ENCODE data around the gene EIF3F.

The EIF3F gene

DNA sequence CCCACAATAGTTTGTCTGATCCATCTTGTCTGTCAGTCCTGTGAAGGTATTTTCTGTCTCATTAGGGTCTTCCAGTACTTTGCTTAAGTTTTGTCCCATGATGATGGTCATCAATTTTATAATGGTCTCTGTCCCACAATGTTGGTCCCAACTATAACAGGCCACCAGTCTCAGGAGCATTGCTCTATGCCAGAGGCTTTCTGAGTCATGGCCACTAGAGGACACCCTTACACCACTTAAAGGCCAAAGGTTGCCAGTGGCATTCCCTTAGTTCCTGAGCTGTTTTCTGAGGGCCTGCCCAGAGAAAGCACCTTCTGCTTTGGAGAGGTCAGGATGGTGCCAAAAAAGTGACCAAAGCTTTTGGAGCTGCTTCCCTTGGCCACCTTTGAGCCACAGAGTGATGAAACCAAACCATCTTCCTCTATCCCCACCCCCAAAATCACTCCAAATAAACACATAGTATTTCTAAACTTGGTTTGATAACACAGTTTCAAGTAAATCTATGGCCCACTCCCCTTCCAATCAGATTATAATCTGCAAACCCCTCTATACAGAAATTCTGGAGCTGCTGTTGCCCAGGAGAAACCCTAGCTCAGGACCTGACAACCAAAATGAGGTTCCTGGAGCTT, 19.3 kb downstream of the EIF3F start:
- DNase-seq, result peak; percentile 46
- Mint-ChIP-seq H3K4me3 (no peak overlapping the region), H3K9me3 (no peaks in the 10 kb centered on the region), H3K27me3 (peaks cover 7% of the 10 kb centered on the region), H3K36me3 (ENCODE audit: low read depth) (peaks cover 3% of the 10 kb centered on the region), H3K4me1 (ENCODE audit: low read depth) (peaks cover 4% of the 10 kb centered on the region), H3K27ac (no peak overlapping the region)

DNA sequence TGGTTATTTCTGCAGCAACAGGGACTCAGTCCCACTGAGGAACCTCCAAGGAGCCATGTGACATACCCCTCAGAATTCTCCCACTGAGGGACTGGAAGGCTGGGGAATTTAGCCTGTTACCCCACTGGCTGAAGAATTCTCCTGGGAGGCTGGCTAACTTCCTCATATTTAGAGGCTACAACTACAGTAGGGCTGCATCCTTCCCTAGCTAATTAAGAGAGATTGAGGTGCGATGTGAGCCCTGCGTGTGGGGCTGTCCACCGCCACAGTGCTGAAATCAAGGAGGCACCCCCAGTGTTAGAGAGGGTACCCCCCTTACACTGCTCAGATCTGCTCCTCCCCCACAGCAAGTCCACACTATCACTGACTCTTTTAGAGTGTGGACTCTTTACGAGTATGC, 21.1 kb downstream of the EIF3F start:
- no peak overlapping the region for H3K4me3 Mint-ChIP-seq
- H3K36me3 Mint-ChIP-seq (ENCODE audit: low read depth), result no peaks in the 10 kb centered on the region
- DNase-seq, result no peak
- H3K4me1 Mint-ChIP-seq (ENCODE audit: low read depth), result peaks cover under 1% of the 10 kb centered on the region
- H3K9me3 Mint-ChIP-seq, result no peaks in the 10 kb centered on the region
- H3K27me3 Mint-ChIP-seq, result peaks cover 9% of the 10 kb centered on the region
- no peak overlapping the region for H3K27ac Mint-ChIP-seq

DNA sequence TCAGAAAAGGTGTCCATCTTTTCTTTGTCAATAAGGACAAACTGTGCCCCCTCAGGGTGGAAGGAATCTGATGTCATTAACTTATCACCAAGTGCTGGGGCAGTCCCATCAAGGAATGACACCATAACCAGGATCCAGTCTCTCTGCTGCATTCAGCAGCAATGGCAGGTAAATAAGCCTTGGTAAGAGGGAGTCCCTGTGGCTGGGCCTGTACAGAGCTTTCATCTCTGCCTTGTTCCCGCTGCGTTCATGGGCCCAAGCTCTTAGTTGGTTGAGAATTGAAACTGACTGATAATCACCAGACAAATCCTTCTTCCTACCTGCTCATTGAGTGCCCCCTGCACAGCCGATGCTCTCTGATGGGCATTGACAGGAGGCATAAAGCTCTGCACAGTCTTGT, 22.7 kb downstream of the EIF3F start:
- Mint-ChIP-seq H3K36me3 (ENCODE audit: low read depth) (no peaks in the 10 kb centered on the region), H3K9me3 (no peaks in the 10 kb centered on the region), H3K4me1 (ENCODE audit: low read depth) (no peaks in the 10 kb centered on the region), H3K4me3 (no peak overlapping the region), H3K27me3 (peaks cover 11% of the 10 kb centered on the region), H3K27ac (no peak overlapping the region)
- DNase-seq, result no peak

DNA sequence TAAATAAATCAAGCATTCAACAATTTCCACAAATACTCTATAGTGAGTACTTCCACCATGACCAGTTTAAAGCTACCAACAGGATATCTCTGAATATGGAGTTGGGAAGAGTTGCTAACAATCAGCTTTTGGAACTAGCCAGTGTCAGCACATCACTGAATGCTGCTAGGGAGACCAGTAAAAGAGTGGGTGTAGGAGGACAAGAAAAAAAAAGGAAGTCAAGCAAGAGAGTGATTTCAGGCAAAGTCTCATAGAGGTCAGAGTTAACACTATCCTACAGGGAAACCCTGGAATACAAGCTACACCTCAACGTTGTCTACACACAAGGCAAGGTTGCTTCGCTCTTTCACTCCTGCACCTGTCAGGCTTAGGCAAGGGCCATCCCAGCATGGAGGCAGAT, 24.2 kb downstream of the EIF3F start:
- no peak for DNase-seq
- H3K36me3 Mint-ChIP-seq (ENCODE audit: low read depth), result no peaks in the 10 kb centered on the region
- H3K27ac Mint-ChIP-seq, result no peak overlapping the region
- H3K27me3 Mint-ChIP-seq, result peaks cover 16% of the 10 kb centered on the region
- H3K4me1 Mint-ChIP-seq (ENCODE audit: low read depth), result no peaks in the 10 kb centered on the region
- H3K4me3 Mint-ChIP-seq, result no peak overlapping the region
- no peaks in the 10 kb centered on the region for H3K9me3 Mint-ChIP-seq

DNA sequence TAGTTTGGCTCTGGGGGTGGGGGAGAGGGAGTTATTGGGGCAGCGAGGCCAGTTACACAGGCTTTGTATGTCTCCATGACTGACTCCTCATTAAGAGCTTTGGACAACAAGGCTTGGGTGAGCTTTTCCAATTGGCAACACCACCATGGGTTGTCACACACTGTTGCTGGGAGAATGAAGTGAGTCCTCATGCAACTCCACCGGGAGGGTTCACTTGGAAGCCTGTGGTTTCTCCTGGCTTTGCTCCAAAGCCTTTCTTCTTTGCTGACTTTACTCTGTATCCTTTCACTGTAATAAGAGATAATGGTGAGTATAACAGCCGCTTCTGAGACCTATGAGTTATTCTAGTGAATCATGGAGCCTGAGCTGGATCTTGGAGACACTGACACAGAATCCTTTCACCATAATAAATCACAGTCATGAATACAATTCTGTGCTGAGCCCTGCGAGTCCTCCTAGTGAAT, 24.9 kb downstream of the EIF3F start:
- peaks cover 16% of the 10 kb centered on the region for H3K27me3 Mint-ChIP-seq
- no peak overlapping the region for H3K4me3 Mint-ChIP-seq
- DNase-seq, result no peak

DNA sequence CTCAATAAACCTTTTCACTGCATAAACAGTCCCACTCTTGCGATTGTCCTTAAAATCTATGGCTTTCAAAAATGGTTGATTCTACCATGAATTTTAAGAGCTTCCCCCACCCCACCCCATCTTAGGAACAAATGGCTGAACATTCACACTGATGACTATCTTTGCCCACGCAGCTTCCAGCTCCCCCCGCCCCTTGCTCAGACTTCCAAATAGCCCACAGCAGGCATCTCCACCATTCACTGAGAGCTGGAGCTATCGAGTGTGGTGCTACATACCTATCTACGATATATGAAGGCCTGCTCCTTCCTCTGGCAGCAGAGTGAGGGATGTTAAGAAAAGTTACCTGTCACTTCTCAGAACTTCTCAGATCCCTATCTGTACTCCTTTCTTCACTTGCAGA, 26.7 kb downstream of the EIF3F start:
- DNase-seq, result no peak
- H3K4me3 Mint-ChIP-seq, result no peak overlapping the region
- no peaks in the 10 kb centered on the region for H3K9me3 Mint-ChIP-seq
- H3K27me3 Mint-ChIP-seq, result peaks cover 24% of the 10 kb centered on the region
- H3K4me1 Mint-ChIP-seq (ENCODE audit: low read depth), result peaks cover 5% of the 10 kb centered on the region
- H3K27ac Mint-ChIP-seq, result no peak overlapping the region
- no peaks in the 10 kb centered on the region for H3K36me3 Mint-ChIP-seq (ENCODE audit: low read depth)

More for the DNA sequence above, 24.9 kb downstream of the EIF3F start:
- no peaks in the 10 kb centered on the region for H3K36me3 Mint-ChIP-seq (ENCODE audit: low read depth)
- no peaks in the 10 kb centered on the region for H3K4me1 Mint-ChIP-seq (ENCODE audit: low read depth)
- no peak overlapping the region for H3K27ac Mint-ChIP-seq
- no peaks in the 10 kb centered on the region for H3K9me3 Mint-ChIP-seq

DNA sequence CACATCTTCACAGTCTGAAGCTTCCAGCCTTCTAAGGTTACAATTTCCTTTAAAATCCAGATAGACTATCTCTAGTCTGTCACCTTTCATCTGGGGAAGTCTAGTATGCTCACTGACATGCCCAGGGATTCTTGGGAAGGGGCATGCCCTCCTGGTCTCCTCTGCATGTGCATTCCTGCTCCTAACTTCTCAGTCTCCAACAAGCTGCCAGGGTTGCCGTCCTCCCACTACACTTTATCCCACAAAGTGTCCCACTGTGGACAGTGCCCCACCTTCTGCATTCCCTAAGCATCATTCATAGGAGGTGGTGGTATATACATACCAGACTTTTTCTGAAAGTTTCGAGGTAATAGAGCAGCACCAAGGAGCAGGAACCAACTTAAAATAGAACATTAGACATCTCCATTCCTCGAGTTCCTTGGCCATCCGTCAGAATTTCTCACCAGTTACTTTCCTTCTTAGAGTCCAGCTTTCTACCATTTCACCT, 28.7 kb downstream of the EIF3F start:
- H3K27ac Mint-ChIP-seq, result no peak overlapping the region
- peaks cover 14% of the 10 kb centered on the region for H3K4me1 Mint-ChIP-seq (ENCODE audit: low read depth)
- no peak overlapping the region for H3K4me3 Mint-ChIP-seq
- H3K9me3 Mint-ChIP-seq, result no peaks in the 10 kb centered on the region
- H3K27me3 Mint-ChIP-seq, result peaks cover 33% of the 10 kb centered on the region
- DNase-seq, result no peak
- H3K36me3 Mint-ChIP-seq (ENCODE audit: low read depth), result no peaks in the 10 kb centered on the region

DNA sequence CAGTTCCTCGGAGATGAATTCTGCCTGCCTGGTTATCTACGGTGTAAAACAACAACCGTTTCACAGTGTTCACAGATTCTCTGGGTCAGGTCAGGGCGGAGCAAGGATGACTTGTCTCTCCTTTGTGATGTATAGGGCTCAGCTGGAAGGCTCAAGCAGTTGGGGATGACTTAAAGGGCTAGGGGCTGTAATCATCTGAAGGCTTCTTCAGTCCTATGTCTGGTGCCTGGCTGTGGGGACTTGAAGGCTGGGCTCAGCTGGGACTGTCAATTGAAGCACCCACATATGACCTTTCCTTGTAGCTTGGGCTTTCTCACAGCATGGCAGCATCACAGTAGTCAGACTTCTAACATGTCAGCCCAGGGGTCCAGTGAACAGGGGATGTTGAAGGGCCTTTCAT, 29.3 kb downstream of the EIF3F start:
- Mint-ChIP-seq H3K9me3 (no peaks in the 10 kb centered on the region), H3K27me3 (peaks cover 35% of the 10 kb centered on the region), H3K4me3 (no peak overlapping the region), H3K27ac (no peak overlapping the region), H3K36me3 (ENCODE audit: low read depth) (no peaks in the 10 kb centered on the region), H3K4me1 (ENCODE audit: low read depth) (peaks cover 14% of the 10 kb centered on the region)
- DNase-seq, result no peak

DNA sequence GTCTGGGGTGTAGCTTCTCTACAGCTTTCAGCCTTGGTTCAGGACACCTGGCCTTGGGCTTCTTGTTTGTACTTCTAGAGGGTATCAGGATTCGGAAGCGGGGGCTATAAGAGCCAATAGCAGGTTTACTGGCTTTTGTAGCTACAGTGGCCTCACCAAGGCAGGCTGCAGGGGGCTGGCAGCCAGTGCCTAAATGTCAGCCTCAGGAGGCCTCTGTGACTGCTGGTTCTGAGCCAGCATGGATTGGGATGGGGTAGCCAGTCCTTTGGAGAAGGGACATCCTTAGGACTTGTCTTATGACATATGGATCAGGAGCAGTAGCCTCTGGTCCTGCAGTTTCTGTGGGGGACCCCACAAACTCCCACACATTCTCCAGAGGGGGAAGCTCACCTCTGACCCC, 29.9 kb downstream of the EIF3F start:
- no peak overlapping the region for H3K27ac Mint-ChIP-seq

DNA sequence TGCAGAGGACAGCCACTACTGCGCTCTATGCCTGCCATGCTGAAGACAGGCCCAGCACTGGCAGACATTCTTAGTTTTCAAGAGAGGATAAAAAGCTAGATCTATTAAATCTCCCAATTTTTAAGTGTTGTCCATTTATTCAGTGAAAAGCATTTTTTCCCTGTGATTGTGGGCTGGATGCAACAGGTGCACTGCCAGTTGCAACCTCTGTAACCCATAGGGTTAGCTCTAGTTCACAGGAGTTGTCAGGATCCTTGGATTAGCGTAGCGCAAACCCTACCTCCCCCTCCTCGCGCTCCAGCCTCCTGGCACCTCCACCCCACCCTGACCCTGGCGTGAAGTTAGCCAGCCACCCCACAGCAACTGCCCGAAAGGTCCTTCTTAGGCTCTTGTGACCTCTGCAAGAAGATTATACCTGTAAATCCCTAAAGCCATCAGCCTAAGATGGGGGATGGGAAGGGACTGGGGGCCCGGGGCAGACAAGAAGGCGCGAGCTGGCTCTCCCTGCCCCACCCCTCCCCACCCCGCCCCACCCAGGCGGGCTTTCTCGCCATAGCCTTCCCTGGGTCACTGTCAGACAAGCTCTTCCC, 30.9 kb downstream of the EIF3F start:
- no peak overlapping the region for H3K27ac Mint-ChIP-seq
- DNase-seq, result no peak
- H3K4me1 Mint-ChIP-seq (ENCODE audit: low read depth), result peaks cover 14% of the 10 kb centered on the region
- no peaks in the 10 kb centered on the region for H3K9me3 Mint-ChIP-seq
- H3K36me3 Mint-ChIP-seq (ENCODE audit: low read depth), result no peaks in the 10 kb centered on the region
- H3K4me3 Mint-ChIP-seq, result peak overlapping the region; percentile 67
- H3K27me3 Mint-ChIP-seq, result peaks cover 39% of the 10 kb centered on the region

More for the DNA sequence above, 29.9 kb downstream of the EIF3F start:
- Mint-ChIP-seq H3K4me3 (no peak overlapping the region), H3K27me3 (peaks cover 35% of the 10 kb centered on the region), H3K4me1 (ENCODE audit: low read depth) (peaks cover 14% of the 10 kb centered on the region), H3K36me3 (ENCODE audit: low read depth) (no peaks in the 10 kb centered on the region), H3K9me3 (no peaks in the 10 kb centered on the region)
- DNase-seq, result no peak

DNA sequence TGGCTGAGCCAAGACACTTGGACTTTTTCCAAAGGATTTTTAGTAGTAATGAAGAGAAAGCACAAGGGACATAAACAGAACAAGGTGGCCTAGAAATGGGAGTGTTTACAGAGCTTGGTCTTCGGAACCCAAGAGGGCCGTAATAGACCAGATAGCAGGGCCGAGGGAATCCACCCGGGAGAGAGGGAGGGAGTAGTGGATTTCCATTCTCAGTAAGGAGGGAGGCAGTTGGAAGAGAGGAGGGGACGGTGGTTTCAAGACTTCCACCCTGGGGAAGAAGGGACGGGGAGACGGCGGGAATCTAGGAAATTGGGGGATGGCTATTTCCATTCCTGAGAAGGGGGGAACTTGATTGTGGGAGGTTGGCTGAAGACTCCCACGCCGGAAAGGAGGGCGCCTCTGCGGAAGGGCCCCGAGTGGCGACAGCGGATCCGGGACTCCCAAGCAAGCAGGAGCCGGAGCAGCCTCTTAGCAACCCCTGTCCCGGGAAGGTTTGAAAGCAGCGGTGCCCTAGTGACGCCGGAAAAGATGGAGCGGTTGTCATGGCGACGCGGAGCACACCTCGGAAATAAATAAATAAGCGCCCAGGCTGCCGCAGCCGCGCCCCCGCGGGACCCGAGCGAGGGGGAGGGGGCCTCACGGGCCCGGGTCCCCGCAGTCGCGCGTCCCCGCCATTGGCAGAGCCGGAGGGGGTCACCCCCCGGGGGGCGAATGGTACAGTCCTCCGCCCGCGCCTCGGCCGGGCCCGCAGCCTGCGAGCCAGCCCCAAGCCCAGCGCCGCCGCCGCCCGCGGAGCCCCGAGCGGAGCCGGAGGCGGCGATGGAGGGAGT, 31.6 kb downstream of the EIF3F start:
- Mint-ChIP-seq H3K27ac (no peak overlapping the region), H3K9me3 (no peaks in the 10 kb centered on the region), H3K36me3 (ENCODE audit: low read depth) (no peaks in the 10 kb centered on the region), H3K27me3 (peaks cover 39% of the 10 kb centered on the region), H3K4me3 (peak overlapping the region; percentile 67), H3K4me1 (ENCODE audit: low read depth) (peaks cover 14% of the 10 kb centered on the region)
- peak; percentile 72 for DNase-seq

DNA sequence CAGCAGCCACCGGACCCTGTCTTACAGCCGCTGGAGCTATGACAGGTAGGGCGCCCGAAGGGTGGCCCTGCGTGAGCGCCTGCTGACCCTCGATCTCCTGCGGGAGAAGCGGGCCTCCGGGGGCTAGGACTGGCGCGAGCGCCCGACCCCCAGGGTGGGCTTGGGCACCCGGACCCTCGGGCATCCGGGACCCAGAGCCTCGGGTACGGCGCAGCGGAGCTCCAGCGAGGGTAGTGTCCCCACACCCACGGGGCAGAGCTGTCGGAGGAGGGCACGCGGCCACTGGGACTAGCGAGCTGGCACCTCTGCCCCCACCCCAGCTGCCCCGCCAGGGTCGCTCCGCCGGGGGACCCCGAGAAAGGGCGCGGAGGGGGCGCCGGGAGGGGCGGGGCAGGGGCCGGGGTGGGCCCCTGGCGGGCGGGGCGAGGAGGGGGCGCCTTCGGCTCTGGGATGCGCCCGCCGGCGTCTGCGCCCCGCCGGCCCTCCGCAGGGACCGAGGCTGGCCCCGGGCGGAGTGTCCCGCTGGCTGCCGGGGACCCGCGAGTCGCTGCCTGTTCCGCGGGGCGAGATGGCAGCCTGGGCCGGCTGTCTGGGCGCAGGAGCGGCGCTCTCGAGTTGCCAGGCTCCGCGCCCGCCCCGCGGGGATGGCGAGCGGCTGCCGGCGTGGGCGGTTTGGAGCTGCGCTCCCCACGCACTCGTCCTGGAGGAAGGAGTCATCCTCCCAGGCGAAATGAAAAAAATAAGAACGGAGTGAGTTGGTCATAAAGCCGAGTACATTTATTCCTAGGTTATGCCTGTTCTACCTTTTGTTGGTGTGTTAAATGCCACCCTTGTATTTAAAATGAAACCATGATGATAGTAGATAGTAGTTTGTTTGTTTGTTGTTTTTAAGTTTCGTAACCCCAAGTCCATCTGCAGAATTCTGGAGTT, 32.4 kb downstream of the EIF3F start:
- H3K27ac Mint-ChIP-seq, result peak overlapping the region; percentile 2
- H3K4me3 Mint-ChIP-seq, result peak overlapping the region; percentile 69
- no peaks in the 10 kb centered on the region for H3K9me3 Mint-ChIP-seq
- no peaks in the 10 kb centered on the region for H3K36me3 Mint-ChIP-seq (ENCODE audit: low read depth)
- peaks cover 14% of the 10 kb centered on the region for H3K4me1 Mint-ChIP-seq (ENCODE audit: low read depth)
- peaks cover 39% of the 10 kb centered on the region for H3K27me3 Mint-ChIP-seq
- DNase-seq, result peak; percentile 56

DNA sequence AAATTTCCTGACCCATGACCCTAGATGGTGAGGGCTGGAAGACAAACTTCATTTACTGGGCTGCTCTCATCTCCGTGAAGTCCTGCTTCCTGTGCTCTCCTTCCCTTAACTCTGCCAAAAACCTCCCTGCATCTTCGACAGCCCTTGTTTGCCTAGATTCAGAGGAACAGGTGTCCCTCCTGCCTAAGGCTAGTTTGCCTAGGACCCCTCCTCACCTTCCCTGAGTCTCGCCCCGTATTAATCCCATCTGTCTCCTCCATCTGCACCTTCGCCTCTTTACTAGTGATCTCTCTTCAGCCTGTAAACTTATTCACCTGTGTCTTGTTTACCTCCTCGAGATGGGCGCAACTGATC, 33.1 kb downstream of the EIF3F start:
- Mint-ChIP-seq H3K27ac (peak overlapping the region; percentile 2), H3K27me3 (peaks cover 33% of the 10 kb centered on the region), H3K4me1 (ENCODE audit: low read depth) (peaks cover 14% of the 10 kb centered on the region), H3K9me3 (no peaks in the 10 kb centered on the region), H3K36me3 (ENCODE audit: low read depth) (no peaks in the 10 kb centered on the region), H3K4me3 (peak overlapping the region; percentile 69)
- no peak for DNase-seq

DNA sequence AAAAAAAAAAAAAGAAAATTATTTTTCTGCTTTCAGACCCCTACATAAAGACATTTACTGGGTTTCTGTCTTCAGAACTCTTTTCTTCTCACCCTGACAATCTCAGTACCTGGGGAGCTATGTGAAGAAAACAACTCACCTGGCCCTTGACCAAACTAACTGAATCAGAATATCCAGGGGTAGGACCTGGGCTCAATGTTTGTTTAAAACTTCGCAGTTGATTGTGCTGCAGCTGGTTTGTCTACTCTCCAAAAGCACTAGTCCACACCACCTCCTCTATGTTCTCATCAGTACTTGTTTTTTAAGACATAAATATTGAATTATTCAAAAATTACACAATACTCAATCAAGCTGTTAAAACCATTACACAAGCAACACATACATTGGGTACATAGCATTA, 34.8 kb downstream of the EIF3F start:
- no peak overlapping the region for H3K27ac Mint-ChIP-seq
- peaks cover 14% of the 10 kb centered on the region for H3K4me1 Mint-ChIP-seq (ENCODE audit: low read depth)
- DNase-seq, result no peak
- no peaks in the 10 kb centered on the region for H3K9me3 Mint-ChIP-seq
- peaks cover 33% of the 10 kb centered on the region for H3K27me3 Mint-ChIP-seq
- H3K4me3 Mint-ChIP-seq, result no peak overlapping the region
- no peaks in the 10 kb centered on the region for H3K36me3 Mint-ChIP-seq (ENCODE audit: low read depth)

All from activated T-cell treated with anti-CD3 and anti-CD28 coated beads, Interleukin-2, amount 50 U/mL, for 24 hours (primary cell).